HG02642 (cell line): ENCODE data around the gene ZMYM5.
"Not testable (repeated sequence)": the region's sequence is repeated elsewhere in the genome, so short reads cannot be mapped to it uniquely, and the experiment has no call there.

Experiments used
- ATAC-seq: cut with Tn5 transposase; IDR thresholded peaks from one replicate; pipeline ENCODE4 v1.9.1; 2021; ENCODE audit warnings: mild to moderate bottlenecking; ENCODE audit not compliant: unreplicated experiment, poor library complexity

Gene ZMYM5

GRCh38 chr13:19834704-19835103, 28.7 kb downstream of the ZMYM5 start:
- no peak for ATAC-seq

- no peak for ATAC-seq
Observed at GRCh38 chr13:19822673-19823072, 40.8 kb downstream of the ZMYM5 start.

- no peak for ATAC-seq
Observed at GRCh38 chr13:19818223-19818842, 45.1 kb downstream of the ZMYM5 start.

GRCh38 chr13:19817510-19818158, 45.8 kb downstream of the ZMYM5 start:
- ATAC-seq: no peak

GRCh38 chr13:19817106-19817505, 46.3 kb downstream of the ZMYM5 start:
- ATAC-seq: no peak

GRCh38 chr13:19815842-19816241, 47.6 kb downstream of the ZMYM5 start:
- not testable (repeated sequence) for ATAC-seq

GRCh38 chr13:19810996-19811881, 52.2 kb downstream of the ZMYM5 start:
- no peak for ATAC-seq

- no peak for ATAC-seq
Observed at GRCh38 chr13:19810151-19810550, 53.3 kb downstream of the ZMYM5 start.

- ATAC-seq: no peak
Observed at GRCh38 chr13:19805765-19806164, 57.7 kb downstream of the ZMYM5 start.

- no peak for ATAC-seq
Observed at GRCh38 chr13:19795956-19796355, 67.5 kb downstream of the ZMYM5 start.

- ATAC-seq: no peak
Observed at GRCh38 chr13:19794631-19795030, 68.8 kb downstream of the ZMYM5 start.

- ATAC-seq: no peak
Observed at GRCh38 chr13:19791953-19792537, 71.4 kb downstream of the ZMYM5 start.

- ATAC-seq: peak; percentile 89
Observed at GRCh38 chr13:19782727-19783682, 80.4 kb downstream of the ZMYM5 start, which contains the start of gene PSPC1. Gene PSPC1, minus strand, starts transcription at chr13:19782945. Its CDS starts 188 bp downstream, at chr13:19782757.

- peak; percentile 51 for ATAC-seq
Observed at GRCh38 chr13:19782049-19782726, 81.3 kb downstream of the ZMYM5 start.

- ATAC-seq: no peak
Observed at GRCh38 chr13:19781526-19781925, 81.9 kb downstream of the ZMYM5 start.

GRCh38 chr13:19780753-19781418, 82.6 kb downstream of the ZMYM5 start:
- ATAC-seq: not testable (repeated sequence)
